Glutamatergic neuron (in vitro differentiated cells): ENCODE data around the gene TRIM31. TPM values are rescaled to one million over a fixed set of nuclear protein-coding genes. Genes with fewer than 3 reads are reported as not detected.
"Not testable (repeated sequence)": the region's sequence is repeated elsewhere in the genome, so short reads cannot be mapped to it uniquely, and the experiment has no call there.

ENCODE experiments used
- DNase-seq: peaks from one replicate; pipeline ENCODE4 v3.0.0; 2022
- H3K27ac Mint-ChIP-seq: one replicate; pipeline ENCODE4 v1.8.0; 2020; ENCODE audit warnings: mild to moderate bottlenecking, mixed read lengths, inconsistent platforms; ENCODE audit not compliant: unreplicated experiment
- H3K27me3 Mint-ChIP-seq: one replicate; pipeline ENCODE4 v1.8.0; 2020; ENCODE audit warnings: mild to moderate bottlenecking, moderate library complexity, mixed read lengths, inconsistent platforms; ENCODE audit not compliant: unreplicated experiment
- H3K36me3 Mint-ChIP-seq: one replicate; pipeline ENCODE4 v1.8.0; 2020; ENCODE audit warnings: mild to moderate bottlenecking, mixed read lengths, inconsistent platforms; ENCODE audit not compliant: unreplicated experiment
- H3K4me1 Mint-ChIP-seq: one replicate; pipeline ENCODE4 v1.8.0; 2020; ENCODE audit warnings: mild to moderate bottlenecking, low read depth, mixed read lengths, inconsistent platforms; ENCODE audit not compliant: unreplicated experiment
- H3K4me3 Mint-ChIP-seq: one replicate; pipeline ENCODE4 v1.8.0; 2020; ENCODE audit warnings: mild to moderate bottlenecking, mixed read lengths, inconsistent platforms; ENCODE audit not compliant: unreplicated experiment
- H3K9me3 Mint-ChIP-seq: one replicate; pipeline ENCODE4 v1.8.0; 2020; ENCODE audit warnings: mild to moderate bottlenecking, moderate library complexity, mixed read lengths, inconsistent platforms; ENCODE audit not compliant: unreplicated experiment
- total RNA-seq: library from RNA; stranded (reverse); fragmentation: NEBNext Ultra II Directional; extraction: Animal tissue kit (Norgen Biotek cat#: 25700); gene quantifications from one replicate; pipeline ENCODE4 v1.2.1, GENCODE V29; 2021; ENCODE audit not compliant: unreplicated experiment
- TF ChIP-seq, protein P1 (sequence below): fragments of 200-600 bp; sonication (generic); IDR thresholded peaks from one replicate; pipeline ENCODE4 v1.5.0; 2021; ENCODE audit not compliant: partially characterized antibody, unreplicated experiment

Gene TRIM31
- total RNA-seq, 1 donor from 2014 or later, result not detected

DNA sequence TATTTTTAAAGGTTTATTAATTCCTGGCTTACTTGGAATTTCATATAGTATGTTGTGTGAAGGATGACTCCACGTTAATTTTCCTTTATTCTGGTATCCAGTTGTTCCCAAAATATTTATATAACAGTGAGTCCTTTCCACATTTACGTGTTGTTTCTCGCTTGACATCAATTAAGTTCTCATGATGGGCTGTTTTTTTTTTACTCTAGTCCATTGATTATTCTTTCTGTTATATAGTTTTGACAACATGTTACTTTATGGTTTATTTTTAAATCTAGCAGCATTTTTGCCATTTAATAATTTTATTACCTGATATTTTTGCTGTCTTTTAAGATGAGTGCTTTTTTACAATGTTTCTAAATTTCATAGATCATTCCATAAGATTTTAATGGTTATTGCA is 29.8 kb upstream of the TRIM31 start:
- Mint-ChIP-seq H3K4me1 (peaks cover 8% of the 10 kb centered on the region), H3K36me3 (no peaks in the 10 kb centered on the region), H3K27ac (no peak overlapping the region), H3K4me3 (no peak overlapping the region), H3K27me3 (no peaks in the 10 kb centered on the region), H3K9me3 (peaks cover 5% of the 10 kb centered on the region)
- DNase-seq, result no peak
- TF ChIP-seq, protein P1, sequence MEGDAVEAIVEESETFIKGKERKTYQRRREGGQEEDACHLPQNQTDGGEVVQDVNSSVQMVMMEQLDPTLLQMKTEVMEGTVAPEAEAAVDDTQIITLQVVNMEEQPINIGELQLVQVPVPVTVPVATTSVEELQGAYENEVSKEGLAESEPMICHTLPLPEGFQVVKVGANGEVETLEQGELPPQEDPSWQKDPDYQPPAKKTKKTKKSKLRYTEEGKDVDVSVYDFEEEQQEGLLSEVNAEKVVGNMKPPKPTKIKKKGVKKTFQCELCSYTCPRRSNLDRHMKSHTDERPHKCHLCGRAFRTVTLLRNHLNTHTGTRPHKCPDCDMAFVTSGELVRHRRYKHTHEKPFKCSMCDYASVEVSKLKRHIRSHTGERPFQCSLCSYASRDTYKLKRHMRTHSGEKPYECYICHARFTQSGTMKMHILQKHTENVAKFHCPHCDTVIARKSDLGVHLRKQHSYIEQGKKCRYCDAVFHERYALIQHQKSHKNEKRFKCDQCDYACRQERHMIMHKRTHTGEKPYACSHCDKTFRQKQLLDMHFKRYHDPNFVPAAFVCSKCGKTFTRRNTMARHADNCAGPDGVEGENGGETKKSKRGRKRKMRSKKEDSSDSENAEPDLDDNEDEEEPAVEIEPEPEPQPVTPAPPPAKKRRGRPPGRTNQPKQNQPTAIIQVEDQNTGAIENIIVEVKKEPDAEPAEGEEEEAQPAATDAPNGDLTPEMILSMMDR, result no peak

DNA sequence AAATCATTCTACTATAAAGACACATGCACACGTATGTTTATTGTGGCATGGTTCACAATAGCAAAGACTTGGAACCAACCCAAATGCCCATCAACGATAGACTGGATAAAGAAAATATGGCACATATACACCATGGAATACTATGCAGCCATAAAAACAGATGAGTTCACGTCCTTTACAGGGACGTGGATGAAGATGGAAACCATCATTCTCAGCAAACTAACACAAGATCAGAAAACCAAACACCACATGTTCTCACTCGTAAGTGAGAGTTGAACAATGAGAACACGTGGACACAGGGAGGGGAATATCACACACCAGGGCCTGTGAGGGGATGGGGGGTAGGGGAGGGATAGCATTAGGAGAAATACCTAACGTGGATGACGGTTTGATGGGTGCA is 27.4 kb upstream of the TRIM31 start:
- not testable (repeated sequence) for H3K27me3 Mint-ChIP-seq, H3K9me3 Mint-ChIP-seq, H3K36me3 Mint-ChIP-seq, H3K27ac Mint-ChIP-seq, H3K4me1 Mint-ChIP-seq, H3K4me3 Mint-ChIP-seq, DNase-seq

DNA sequence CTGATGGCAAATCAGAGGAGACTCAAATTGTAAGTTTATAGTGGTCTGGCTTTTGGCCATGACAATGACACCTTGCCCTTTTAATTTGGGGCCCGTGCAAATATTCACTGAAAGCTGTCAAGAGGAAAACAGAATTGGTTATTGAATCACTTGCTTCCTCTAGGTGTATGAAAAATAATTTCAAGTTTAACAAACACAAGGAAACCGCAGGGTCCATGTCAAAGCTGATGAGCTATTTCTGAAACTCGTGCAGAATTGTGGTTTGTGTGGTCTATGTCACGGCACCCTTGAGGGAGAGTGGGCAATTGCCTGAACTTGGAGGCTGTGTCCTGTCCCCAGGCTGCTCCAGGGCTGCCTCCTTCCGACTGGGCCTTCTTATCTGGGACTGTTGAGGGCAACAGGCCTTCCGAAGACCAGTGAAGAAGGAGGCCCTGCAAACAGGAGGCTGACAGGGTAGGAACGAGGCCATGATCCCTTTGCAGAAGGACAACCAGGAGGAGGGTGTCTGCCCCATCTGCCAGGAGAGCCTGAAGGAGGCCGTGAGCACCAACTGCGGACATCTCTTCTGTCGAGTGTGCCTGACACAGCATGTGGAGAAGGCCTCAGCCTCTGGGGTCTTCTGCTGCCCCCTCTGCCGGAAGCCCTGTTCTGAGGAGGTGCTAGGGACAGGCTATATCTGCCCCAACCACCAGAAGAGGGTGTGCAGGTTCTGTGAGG is 23.8 kb upstream of the TRIM31 start:
- H3K27me3 Mint-ChIP-seq, result peaks cover 2% of the 10 kb centered on the region
- no peak for DNase-seq
- TF ChIP-seq, protein P1, result no peak
- H3K36me3 Mint-ChIP-seq, result no peaks in the 10 kb centered on the region
- H3K4me1 Mint-ChIP-seq, result peaks cover 4% of the 10 kb centered on the region
- no peak overlapping the region for H3K27ac Mint-ChIP-seq
- peaks cover 3% of the 10 kb centered on the region for H3K9me3 Mint-ChIP-seq
- H3K4me3 Mint-ChIP-seq, result no peak overlapping the region

DNA sequence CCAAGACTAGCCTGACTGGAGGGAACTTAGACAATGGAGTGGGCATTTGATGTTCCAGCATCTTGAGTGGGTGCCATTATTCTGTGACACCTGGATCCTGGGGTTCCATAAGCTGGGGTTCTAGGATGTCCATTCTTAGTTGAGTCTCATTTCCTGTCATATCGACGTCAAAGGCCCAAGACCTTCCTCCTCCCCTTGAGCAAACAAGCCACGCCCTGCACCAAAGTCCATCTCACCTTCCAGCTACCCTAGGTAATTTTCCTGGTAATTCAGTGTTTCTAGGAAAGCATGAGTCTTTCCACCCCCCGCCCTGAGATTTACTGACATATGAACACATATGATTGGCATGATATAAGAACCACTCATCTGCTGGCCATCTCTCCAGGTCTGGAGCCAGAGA is 22.9 kb upstream of the TRIM31 start, which contains the start of gene TRIM40:
TSS of gene TRIM40 (plus strand) at position 384 of the 400 bp plus-strand sequence. CDS start 897 bp downstream, outside the sequence.
- Mint-ChIP-seq H3K36me3 (no peaks in the 10 kb centered on the region), H3K4me1 (peaks cover 6% of the 10 kb centered on the region), H3K27me3 (peaks cover 4% of the 10 kb centered on the region), H3K4me3 (no peak within 1 kb of the TSS), H3K9me3 (peaks cover under 1% of the 10 kb centered on the region), H3K27ac (no peak within 1 kb of the TSS)
- DNase-seq, result no peak
- TF ChIP-seq, protein P1, result no peak

DNA sequence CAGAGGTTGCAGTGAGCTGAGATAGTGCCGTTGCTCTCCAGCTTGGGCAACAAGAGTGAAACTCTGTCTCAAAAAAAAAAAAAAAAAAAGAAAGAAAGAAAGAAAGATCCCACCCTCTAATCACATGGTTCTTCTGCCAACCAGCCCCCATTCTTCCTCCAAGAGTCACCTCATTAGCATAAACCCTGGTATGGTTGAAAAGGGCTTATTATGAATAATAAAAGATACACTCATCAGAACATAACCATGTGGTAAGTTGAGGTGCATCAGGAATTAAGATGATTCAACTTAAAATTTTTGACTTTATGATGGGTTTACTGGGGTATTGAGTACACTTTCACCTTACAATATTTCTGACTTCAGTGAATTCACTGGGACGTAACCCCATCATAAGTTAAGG is 22.3 kb upstream of the TRIM31 start:
- Mint-ChIP-seq H3K27ac (no peak overlapping the region), H3K36me3 (no peaks in the 10 kb centered on the region), H3K27me3 (peaks cover 4% of the 10 kb centered on the region), H3K4me3 (no peak overlapping the region), H3K9me3 (no peaks in the 10 kb centered on the region), H3K4me1 (peaks cover 13% of the 10 kb centered on the region)
- DNase-seq, result no peak
- TF ChIP-seq, protein P1, result no peak
